Trophoblast cell (in vitro differentiated cells and primary cell): ENCODE results near the gene NBAS.
A peak's percentile ranks its signal among the peaks of the same experiment; 100 is the strongest.

Experiments
- DNase-seq, 2 donors: peaks; one replicate each; pipeline ENCODE4 v3.0.0-alpha.2; 2016
- H2AFZ ChIP-seq: 2 replicates; pipeline ENCODE4 v1.6.1; 2013; ENCODE audit warnings: low read length, moderate library complexity, mild to moderate bottlenecking; ENCODE audit not compliant: insufficient read depth, poor library complexity
- H2AK5ac ChIP-seq: 2 replicates; pipeline ENCODE4 v1.6.1; 2013; ENCODE audit warnings: mild to moderate bottlenecking, low read length
- H2BK120ac ChIP-seq: 2 replicates; pipeline ENCODE4 v1.6.1; 2013; ENCODE audit warnings: low read length, mild to moderate bottlenecking, moderate library complexity; ENCODE audit not compliant: insufficient read depth, poor library complexity
- H2BK12ac ChIP-seq: 2 replicates; pipeline ENCODE4 v1.6.1; 2013; ENCODE audit warnings: mild to moderate bottlenecking, low read length, moderate library complexity
- H2BK5ac ChIP-seq: 2 replicates; pipeline ENCODE4 v1.6.1; 2013; ENCODE audit warnings: low read length, low read depth, moderate library complexity, mild to moderate bottlenecking; ENCODE audit not compliant: poor library complexity
- H3K14ac ChIP-seq: 2 replicates; pipeline ENCODE4 v1.6.1; 2013; ENCODE audit warnings: mild to moderate bottlenecking, low read length
- H3K18ac ChIP-seq: 2 replicates; pipeline ENCODE4 v1.6.1; 2013; ENCODE audit warnings: mild to moderate bottlenecking, low read length
- H3K23ac ChIP-seq: 2 replicates; pipeline ENCODE4 v1.6.1; 2013; ENCODE audit warnings: low read length
- H3K27ac ChIP-seq: 2 replicates; pipeline ENCODE4 v1.5.1; 2013; ENCODE audit warnings: low read depth, mild to moderate bottlenecking, inconsistent platforms, low read length, moderate library complexity
- H3K27me3 ChIP-seq: 2 replicates; pipeline ENCODE4 v1.6.1; 2013; ENCODE audit warnings: inconsistent platforms, mild to moderate bottlenecking, low read length, moderate library complexity; ENCODE audit not compliant: insufficient read depth
- H3K36me3 ChIP-seq, 2 experiments: 1 replicate in 1 of 2; 2 replicates in 1 of 2; pipeline ENCODE4 v1.6.1; 2013; ENCODE audit warnings: low read length in 2 of 2, mild to moderate bottlenecking in 2 of 2, moderate library complexity in 1 of 2; ENCODE audit not compliant: insufficient read depth in 2 of 2, control insufficient read depth in 1 of 2
- H3K4ac ChIP-seq: 2 replicates; pipeline ENCODE4 v1.6.1; 2013; ENCODE audit warnings: low read depth, mild to moderate bottlenecking, low read length, moderate library complexity
- H3K4me1 ChIP-seq, 2 experiments: 1 replicate in 1 of 2; 2 replicates in 1 of 2; pipeline ENCODE4 v1.6.1; 2013; ENCODE audit warnings: low read length in 2 of 2, mild to moderate bottlenecking in 2 of 2, moderate library complexity in 1 of 2; ENCODE audit not compliant: insufficient read depth in 2 of 2, control insufficient read depth in 1 of 2
- H3K4me2 ChIP-seq: 2 replicates; pipeline ENCODE4 v1.6.1; 2013; ENCODE audit warnings: inconsistent platforms, mild to moderate bottlenecking, low read length, moderate library complexity
- H3K4me3 ChIP-seq: 2 replicates; pipeline ENCODE4 v1.5.1; 2013; ENCODE audit warnings: mild to moderate bottlenecking, low read depth, low read length, inconsistent platforms
- H3K79me1 ChIP-seq: one replicate; pipeline ENCODE4 v1.6.1; 2013; ENCODE audit warnings: low read length
- H3K79me2 ChIP-seq: 2 replicates; pipeline ENCODE4 v1.6.1; 2013; ENCODE audit warnings: low read length, mild to moderate bottlenecking; ENCODE audit not compliant: control insufficient read depth, insufficient read depth, poor library complexity
- H3K9ac ChIP-seq: 2 replicates; pipeline ENCODE4 v1.6.1; 2013; ENCODE audit warnings: mild to moderate bottlenecking, low read length
- H3K9me3 ChIP-seq: 2 replicates; pipeline ENCODE4 v1.6.1; 2013; ENCODE audit warnings: low read depth, mild to moderate bottlenecking, control low read depth, inconsistent platforms, low read length; ENCODE audit not compliant: insufficient read depth
- H4K12ac ChIP-seq: 2 replicates; pipeline ENCODE4 v1.6.1; 2013; ENCODE audit warnings: low read depth, mild to moderate bottlenecking, low read length, moderate library complexity
- H4K8ac ChIP-seq: 2 replicates; pipeline ENCODE4 v1.6.1; 2013; ENCODE audit warnings: low read depth, mild to moderate bottlenecking, low read length, moderate library complexity
- H4K91ac ChIP-seq: one replicate; pipeline ENCODE4 v1.6.1; 2013; ENCODE audit warnings: low read depth, mild to moderate bottlenecking, low read length, moderate library complexity
- WGBS: extraction: QIAGEN DNeasy Blood & Tissue Kit; methylation state at CpG from one replicate; pipeline ENCODE4 v1.1.7; 2013; ENCODE audit warnings: missing lambda C conversion rate; ENCODE audit not compliant: insufficient read length, insufficient coverage; ENCODE audit errors: extremely low coverage; 5-methylcytosine and 5-hydroxymethylcytosine counted together

The NBAS gene

DNA sequence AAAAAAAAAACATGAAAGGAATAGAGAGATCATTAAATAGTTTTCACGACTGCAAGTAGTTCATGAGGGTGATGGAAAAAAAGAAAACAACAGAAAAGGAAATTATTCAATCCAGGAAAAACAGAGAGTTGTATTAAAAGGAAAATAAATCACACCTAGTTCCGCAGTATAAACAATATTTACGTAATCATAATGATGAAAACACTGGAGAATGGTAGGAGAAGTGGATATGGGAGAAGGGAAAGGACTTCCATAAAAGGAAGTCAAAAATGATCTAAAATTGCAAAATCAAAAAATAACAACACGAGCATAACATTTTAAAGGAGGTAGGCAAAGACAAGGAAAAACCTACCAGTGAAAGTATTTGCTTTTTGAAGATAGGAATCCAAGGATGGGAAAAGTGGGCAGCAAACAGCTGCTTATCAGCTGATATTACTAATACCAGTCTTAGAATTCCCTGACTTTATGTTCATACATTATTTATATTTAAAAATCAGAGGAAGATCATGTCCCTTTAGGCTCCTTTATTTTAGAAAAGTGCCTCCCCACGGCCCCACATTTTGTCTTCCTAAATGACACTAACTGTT lies 160.8 kb downstream of the NBAS start:
- no peak overlapping the region for H3K4ac ChIP-seq
- no peak for DNase-seq
- no peak overlapping the region for H3K4me3 ChIP-seq
- H3K4me2 ChIP-seq = no peak overlapping the region
- no CpG with 5 or more reads among the region's 5 CpGs for WGBS
- no peak overlapping the region for H3K14ac ChIP-seq
- H4K91ac ChIP-seq = no peak overlapping the region
- H2BK5ac ChIP-seq = no peak overlapping the region
- no peak overlapping the region for H3K23ac ChIP-seq
- no peaks in the 10 kb centered on the region for H3K9me3 ChIP-seq
- H2AFZ ChIP-seq = no peak overlapping the region
- H3K27me3 ChIP-seq = no peaks in the 10 kb centered on the region
- no peak overlapping the region for H4K12ac ChIP-seq
- no peak overlapping the region for H3K9ac ChIP-seq
- no peaks in the 10 kb centered on the region for H3K79me1 ChIP-seq
- no peak overlapping the region for H3K18ac ChIP-seq
- no peak overlapping the region for H3K27ac ChIP-seq
- H2BK12ac ChIP-seq = no peak overlapping the region
- H2AK5ac ChIP-seq = no peak overlapping the region
- H3K4me1 ChIP-seq = no peaks in the 10 kb centered on the region
- H2BK120ac ChIP-seq = no peak overlapping the region
- H3K79me2 ChIP-seq = no peaks in the 10 kb centered on the region
- no peaks in the 10 kb centered on the region for H3K36me3 ChIP-seq
- no peak overlapping the region for H4K8ac ChIP-seq

DNA sequence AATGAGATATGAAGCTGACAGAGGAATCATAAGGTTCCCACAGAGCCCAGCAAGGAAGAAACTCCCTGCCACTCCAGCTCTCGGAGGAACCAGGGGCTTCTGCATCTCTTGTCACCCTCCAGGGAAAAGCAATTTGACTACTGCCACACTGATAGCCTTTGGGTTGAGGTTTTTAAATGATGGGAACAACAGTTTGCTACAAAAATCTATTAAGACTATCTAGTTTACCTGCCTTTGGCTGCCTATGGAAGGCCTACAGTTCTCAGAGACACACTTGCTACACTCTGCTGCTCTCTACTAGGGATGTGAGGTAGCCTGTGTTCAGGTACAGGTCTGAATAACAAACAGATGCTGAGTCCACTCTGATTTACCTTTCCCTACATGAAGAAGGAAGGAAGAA lies 161.9 kb downstream of the NBAS start:
- Histone ChIP-seq H4K8ac (no peak overlapping the region), H2AK5ac (no peak overlapping the region), H2AFZ (no peak overlapping the region), H3K14ac (no peak overlapping the region), H3K4me3 (no peak overlapping the region), H3K4me2 (no peak overlapping the region), H4K91ac (no peak overlapping the region), H2BK12ac (no peak overlapping the region), H3K79me1 (no peaks in the 10 kb centered on the region), H3K79me2 (no peaks in the 10 kb centered on the region), H3K9me3 (no peaks in the 10 kb centered on the region), H3K4ac (no peak overlapping the region), H3K9ac (no peak overlapping the region), H2BK5ac (no peak overlapping the region), H2BK120ac (no peak overlapping the region), H3K4me1 (no peaks in the 10 kb centered on the region), H3K23ac (no peak overlapping the region), H4K12ac (no peak overlapping the region), H3K27me3 (no peaks in the 10 kb centered on the region), H3K18ac (no peak overlapping the region), H3K27ac (no peak overlapping the region), H3K36me3 (no peaks in the 10 kb centered on the region)
- WGBS = no CpG with 5 or more reads among the region's 1 CpG
- DNase-seq = no peak

DNA sequence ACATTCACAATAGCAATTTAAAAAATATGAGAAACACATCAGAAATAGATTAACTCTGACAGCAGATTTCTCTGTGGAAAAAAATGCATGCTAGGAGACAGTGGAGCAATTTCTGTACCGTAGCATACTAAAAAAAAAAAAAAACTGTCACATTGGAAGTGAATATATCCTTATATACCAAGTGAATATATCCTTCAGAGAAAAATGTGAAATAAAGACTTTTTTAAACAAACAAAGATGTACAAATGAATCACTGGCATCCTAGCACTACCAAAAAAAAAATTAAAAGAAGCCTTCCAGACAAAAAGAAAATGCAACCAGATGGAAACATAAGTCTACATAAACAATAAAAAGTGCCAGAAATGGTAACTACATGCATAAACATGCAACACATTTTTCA lies 169.4 kb downstream of the NBAS start:
- Histone ChIP-seq H3K4me2 (no peak overlapping the region), H3K79me2 (no peaks in the 10 kb centered on the region), H3K4me1 (peaks cover 0 to 4% of the 10 kb centered on the region in 2 experiments), H3K27ac (no peak overlapping the region), H3K4ac (no peak overlapping the region), H3K9me3 (no peaks in the 10 kb centered on the region), H2BK120ac (no peak overlapping the region), H2AK5ac (no peak overlapping the region), H2AFZ (no peak overlapping the region), H3K14ac (no peak overlapping the region), H4K91ac (no peak overlapping the region), H2BK5ac (no peak overlapping the region), H3K18ac (no peak overlapping the region), H4K8ac (no peak overlapping the region), H3K79me1 (no peaks in the 10 kb centered on the region), H3K4me3 (no peak overlapping the region), H3K23ac (no peak overlapping the region), H4K12ac (no peak overlapping the region), H3K27me3 (no peaks in the 10 kb centered on the region), H2BK12ac (no peak overlapping the region), H3K9ac (no peak overlapping the region), H3K36me3 (no peaks in the 10 kb centered on the region)
- WGBS = no CpG with 5 or more reads among the region's 1 CpG
- no peak for DNase-seq

DNA sequence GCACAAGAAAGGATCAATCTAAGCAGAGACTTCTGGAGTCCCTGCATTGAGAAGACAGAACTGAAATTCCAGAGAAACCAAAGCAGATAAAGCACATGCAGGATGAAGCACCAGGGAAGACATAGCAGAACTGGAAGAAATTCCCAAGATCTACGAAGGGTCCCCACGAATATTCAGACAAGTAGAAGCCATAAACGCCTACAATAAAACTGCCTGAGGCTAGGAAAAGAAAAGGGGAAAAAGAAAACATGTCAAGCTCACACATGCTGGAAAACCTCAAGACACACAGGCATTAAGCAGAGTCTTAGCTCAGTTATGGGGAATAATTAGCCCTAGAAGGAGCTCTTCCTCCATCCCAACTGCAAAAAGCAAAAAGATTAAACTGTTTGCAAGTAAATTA lies 171.2 kb downstream of the NBAS start:
- no peaks in the 10 kb centered on the region for H3K79me1 ChIP-seq
- no peaks in the 10 kb centered on the region for H3K9me3 ChIP-seq
- H2BK120ac ChIP-seq = peak overlapping the region; percentile 28
- H4K91ac ChIP-seq = no peak overlapping the region
- no peak overlapping the region for H4K12ac ChIP-seq
- H2BK5ac ChIP-seq = no peak overlapping the region
- H3K27me3 ChIP-seq = no peaks in the 10 kb centered on the region
- H3K4ac ChIP-seq = no peak overlapping the region
- peak overlapping the region; percentile 1 for H3K27ac ChIP-seq
- H3K4me2 ChIP-seq = no peak overlapping the region
- H3K23ac ChIP-seq = no peak overlapping the region
- H2BK12ac ChIP-seq = no peak overlapping the region
- H3K36me3 ChIP-seq = no peaks in the 10 kb centered on the region
- no peak for DNase-seq
- H3K4me3 ChIP-seq = no peak overlapping the region
- no peaks in the 10 kb centered on the region for H3K79me2 ChIP-seq
- H3K4me1 ChIP-seq = peaks cover 0 to 4% of the 10 kb centered on the region in 2 experiments
- H3K18ac ChIP-seq = no peak overlapping the region
- H2AFZ ChIP-seq = no peak overlapping the region
- no peak overlapping the region for H3K9ac ChIP-seq
- no peak overlapping the region for H3K14ac ChIP-seq
- no peak overlapping the region for H2AK5ac ChIP-seq
- WGBS = no CpG with 5 or more reads among the region's 3 CpGs
- no peak overlapping the region for H4K8ac ChIP-seq
